Measurements from ENCODE around the gene SLC9A1. TPM values are rescaled to one million over a fixed set of nuclear protein-coding genes. Genes with fewer than 3 reads are reported as not detected.

The SLC9A1 gene
- total RNA-seq, 2 experiments from 2014 or later = 23.9 to 24.2 TPM

GRCh38 chr1:27099135-27099586, 55.8 kb downstream of the SLC9A1 start:
- ChIA-PET POLR2A (interaction anchor here (0.6 kb wide), 1 partner anchor 132 kb away, joined by 5 read pairs; no protein-coding TSS in a partner anchor), CTCF (interaction anchor here (0.6 to 8.6 kb wide), 8 partner anchors 13 to 497 kb away, joined by 3 to 120 read pairs (median 4); no protein-coding TSS in a partner anchor)

GRCh38 chr1:27098431-27099134, 56.3 kb downstream of the SLC9A1 start:
- CTCF ChIA-PET = interaction anchor here (2.2 to 8.6 kb wide), 2 partner anchors 54 to 99 kb away, joined by 5 to 120 read pairs; no protein-coding TSS in a partner anchor
- POLR2A ChIA-PET = no interaction called here

GRCh38 chr1:27097484-27097917, 57.4 kb downstream of the SLC9A1 start:
- CTCF ChIA-PET = interaction anchor here (0.5 to 8.6 kb wide), 13 partner anchors 16 to 305 kb away, joined by 3 to 120 read pairs (median 4); no protein-coding TSS in a partner anchor
- POLR2A ChIA-PET = no interaction called here

- ChIA-PET POLR2A (no interaction called here), CTCF (interaction anchor here (8.6 kb wide), 1 partner anchor 51 kb away, joined by 120 read pairs; no protein-coding TSS in a partner anchor)
Measured at GRCh38 chr1:27095576-27095975, 59.3 kb downstream of the SLC9A1 start.

- POLR2A ChIA-PET = no interaction called here
- CTCF ChIA-PET = interaction anchor here (0.6 to 2.7 kb wide), 4 partner anchors 9 to 430 kb away, joined by 3 to 11 read pairs (median 6); no protein-coding TSS in a partner anchor
Measured at GRCh38 chr1:27092888-27093287, 62.0 kb downstream of the SLC9A1 start.

- ChIA-PET CTCF (interaction anchor here (1.3 to 2.6 kb wide), 2 partner anchors 45 to 46 kb away, joined by 7 to 8 read pairs; no protein-coding TSS in a partner anchor), POLR2A (no interaction called here)
Measured at GRCh38 chr1:27090911-27091310, 64.0 kb downstream of the SLC9A1 start.

- CTCF ChIA-PET = interaction anchor here (0.6 to 1.2 kb wide), 3 partner anchors 15 to 1718 kb away, joined by 3 read pairs; no protein-coding TSS in a partner anchor
- POLR2A ChIA-PET = no interaction called here
Measured at GRCh38 chr1:27087371-27088220, 67.3 kb downstream of the SLC9A1 start.

- POLR2A ChIA-PET = no interaction called here
Measured at GRCh38 chr1:27086628-27087027, 68.3 kb downstream of the SLC9A1 start.

GRCh38 chr1:27086026-27086425, 68.9 kb downstream of the SLC9A1 start:
- ChIA-PET POLR2A (no interaction called here), CTCF (no interaction called here)

More at GRCh38 chr1:27086628-27087027, 68.3 kb downstream of the SLC9A1 start:
- CTCF ChIA-PET = no interaction called here

- POLR2A ChIA-PET = interaction anchor here (0.5 kb wide), 1 partner anchor 8 kb away, joined by 3 read pairs; no protein-coding TSS in a partner anchor
- CTCF ChIA-PET = interaction anchor here (0.6 to 0.9 kb wide), 3 partner anchors 9 to 75 kb away, joined by 3 to 5 read pairs (median 4); no protein-coding TSS in a partner anchor
Measured at GRCh38 chr1:27084107-27084506, 70.8 kb downstream of the SLC9A1 start.

GRCh38 chr1:27077968-27078367, 77.0 kb downstream of the SLC9A1 start:
- POLR2A ChIA-PET = no interaction called here
- CTCF ChIA-PET = interaction anchor here (2.6 kb wide), 1 partner anchor 32 kb away, joined by 8 read pairs; no protein-coding TSS in a partner anchor

- ChIA-PET POLR2A (no interaction called here), CTCF (interaction anchor here (0.7 to 2.6 kb wide), 2 partner anchors 31 to 601 kb away, joined by 5 to 8 read pairs; no protein-coding TSS in a partner anchor)
Measured at GRCh38 chr1:27076803-27077202, 78.1 kb downstream of the SLC9A1 start.

- ChIA-PET CTCF (no interaction called here), POLR2A (no interaction called here)
Measured at GRCh38 chr1:27074175-27074780, 80.6 kb downstream of the SLC9A1 start.

GRCh38 chr1:27071049-27071416, 83.9 kb downstream of the SLC9A1 start:
- ChIA-PET POLR2A (no interaction called here), CTCF (interaction anchor here (1.1 to 2.0 kb wide), 3 partner anchors 25 to 286 kb away, joined by 3 to 7 read pairs (median 4); no protein-coding TSS in a partner anchor)

GRCh38 chr1:27070390-27071048, 84.4 kb downstream of the SLC9A1 start:
- POLR2A ChIA-PET = no interaction called here

GRCh38 chr1:27068922-27069321, 86.0 kb downstream of the SLC9A1 start:
- ChIA-PET CTCF (interaction anchor here (1.0 to 1.9 kb wide), 3 partner anchors 23 to 31 kb away, joined by 3 to 6 read pairs (median 3); no protein-coding TSS in a partner anchor), POLR2A (no interaction called here)

More at GRCh38 chr1:27070390-27071048, 84.4 kb downstream of the SLC9A1 start:
- CTCF ChIA-PET = interaction anchor here (1.1 to 2.0 kb wide), 3 partner anchors 24 to 286 kb away, joined by 3 to 7 read pairs (median 4); no protein-coding TSS in a partner anchor

- POLR2A ChIA-PET = interaction anchor here (0.6 kb wide), 1 partner anchor 306 kb away, joined by 5 read pairs; no protein-coding TSS in a partner anchor
Measured at GRCh38 chr1:27065999-27066630, 88.8 kb downstream of the SLC9A1 start.

GRCh38 chr1:27060891-27061290, 94.0 kb downstream of the SLC9A1 start:
- ChIA-PET CTCF (no interaction called here), POLR2A (no interaction called here)

More at GRCh38 chr1:27065999-27066630, 88.8 kb downstream of the SLC9A1 start:
- CTCF ChIA-PET = interaction anchor here (1.2 kb wide), 1 partner anchor 10 kb away, joined by 4 read pairs; no protein-coding TSS in a partner anchor

Data from activated CD8-positive, alpha-beta memory T cell treated with anti-CD3 and anti-CD28 coated beads for 36 hours (primary cell).